Measurements from ENCODE around the gene ZNF385A.
A peak's percentile ranks its signal among the peaks of the same experiment; 100 is the strongest.
"Not testable (repeated sequence)": the region's sequence is repeated elsewhere in the genome, so short reads cannot be mapped to it uniquely, and the experiment has no call there.

The ZNF385A gene

GRCh38 chr12:54352891-54353874, 31.4 kb downstream of the ZNF385A start:
- no peak for DNase-seq

GRCh38 chr12:54352022-54352531, 32.5 kb downstream of the ZNF385A start:
- DNase-seq: no peak

GRCh38 chr12:54351341-54351740, 33.2 kb downstream of the ZNF385A start:
- no peak for DNase-seq

- no peak for DNase-seq
Measured at GRCh38 chr12:54350743-54351142, 33.8 kb downstream of the ZNF385A start.

GRCh38 chr12:54349679-54350078, 34.9 kb downstream of the ZNF385A start:
- DNase-seq: no peak

GRCh38 chr12:54349036-54349435, 35.5 kb downstream of the ZNF385A start:
- DNase-seq: no peak

- no peak for DNase-seq
Measured at GRCh38 chr12:54341378-54342300, 42.9 kb downstream of the ZNF385A start.

GRCh38 chr12:54340846-54341245, 43.7 kb downstream of the ZNF385A start:
- DNase-seq: no peak

- DNase-seq: no peak
Measured at GRCh38 chr12:54338698-54339296, 45.7 kb downstream of the ZNF385A start.

GRCh38 chr12:54337854-54338650, 46.5 kb downstream of the ZNF385A start:
- DNase-seq: no peak

GRCh38 chr12:54337280-54337842, 47.2 kb downstream of the ZNF385A start:
- no peak for DNase-seq

GRCh38 chr12:54333420-54334034, 51.0 kb downstream of the ZNF385A start:
- DNase-seq: no peak

GRCh38 chr12:54331461-54331860, 53.1 kb downstream of the ZNF385A start:
- DNase-seq: no peak

- DNase-seq: no peak
Measured at GRCh38 chr12:54330442-54330841, 54.1 kb downstream of the ZNF385A start.

GRCh38 chr12:54329759-54330158, 54.8 kb downstream of the ZNF385A start:
- no peak for DNase-seq

GRCh38 chr12:54328595-54329337, 55.8 kb downstream of the ZNF385A start:
- DNase-seq: no peak

GRCh38 chr12:54325442-54326109, 59.0 kb downstream of the ZNF385A start:
- not testable (repeated sequence) for DNase-seq

GRCh38 chr12:54324617-54325441, 59.7 kb downstream of the ZNF385A start, which contains the start of gene COPZ1:
COPZ1 (plus strand) TSS chr12:54325131; CDS start chr12:54325164, 33 bp downstream.
- peak; percentile 86 for DNase-seq

- no peak for DNase-seq
Measured at GRCh38 chr12:54321363-54321762, 63.2 kb downstream of the ZNF385A start.

Data from activated CD4-positive, alpha-beta T cell treated with anti-CD3 and anti-CD28 coated beads for 1 hour (primary cell).